Spleen (tissue), 7 donors: ENCODE data around the gene PKD1.

Experiments used
- CTCF ChIP-seq, 11 experiments: fragments of 200-600 bp in 7 of 11; fragments of 450-650 bp in 4 of 11; sonication (generic) in 4 of 11; IDR thresholded peaks in 8 of 11; conservative IDR thresholded peaks in 3 of 11; 1 replicate in 7 of 11; 2 replicates in 4 of 11; pipeline versions ENCODE4 v1.4.0 to v1.8.0; 2016 to 2021; ENCODE audit warnings: antibody characterized with exemption in 11 of 11, inconsistent platforms in 4 of 11, mild to moderate bottlenecking in 1 of 11
- POLR2AphosphoS5 ChIP-seq, 3 donors: sonication (generic); formaldehyde crosslinking; IDR thresholded peaks; one replicate each; pipeline ENCODE4 v1.5.1; 2017; ENCODE audit warnings: antibody characterized with exemption in 3 of 3
- donor health status: DM: no; HTN: no; CAD: no; lungs with moderate emphysema.
- donor health status: DM: no; HTN: no; CAD: no.
- donor health status: DM: no; HTN: no; CAD: no.

GRCh38 chr16:2183671-2184070 is 48.0 kb upstream of the PKD1 start:
- no peak for TF ChIP-seq CTCF (IDR thresholded peaks at IDR 0.05 in 8 of 11, conservative IDR thresholded peaks at IDR 0.05 in 3 of 11)
- TF ChIP-seq POLR2AphosphoS5 (IDR thresholded peaks at IDR 0.05): no peak
